ENCODE measurements around the gene CMC1.

The CMC1 gene

GRCh38 chr3:28308196-28308595 is 66.8 kb downstream of the CMC1 start:
- DNase-seq: no peak

DNA sequence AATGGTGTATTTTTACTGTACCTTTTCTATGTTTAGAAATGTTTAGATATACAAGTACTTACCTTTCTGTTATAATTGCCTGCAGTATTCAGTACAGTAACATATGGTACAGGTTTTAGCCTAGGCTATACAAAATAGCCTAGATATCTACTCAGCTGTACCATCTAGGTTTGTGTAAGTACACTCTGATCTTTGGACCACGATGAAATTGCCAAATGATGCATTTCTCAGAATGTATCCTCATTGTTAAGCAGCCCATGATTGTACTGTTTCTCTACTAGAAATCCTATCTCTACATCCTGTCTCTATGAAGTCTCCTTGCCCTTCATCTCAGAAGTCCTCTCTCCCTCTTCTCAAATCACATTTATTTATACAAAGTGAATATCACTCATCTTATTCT is 74.3 kb downstream of the CMC1 start:
- no peak for DNase-seq

DNA sequence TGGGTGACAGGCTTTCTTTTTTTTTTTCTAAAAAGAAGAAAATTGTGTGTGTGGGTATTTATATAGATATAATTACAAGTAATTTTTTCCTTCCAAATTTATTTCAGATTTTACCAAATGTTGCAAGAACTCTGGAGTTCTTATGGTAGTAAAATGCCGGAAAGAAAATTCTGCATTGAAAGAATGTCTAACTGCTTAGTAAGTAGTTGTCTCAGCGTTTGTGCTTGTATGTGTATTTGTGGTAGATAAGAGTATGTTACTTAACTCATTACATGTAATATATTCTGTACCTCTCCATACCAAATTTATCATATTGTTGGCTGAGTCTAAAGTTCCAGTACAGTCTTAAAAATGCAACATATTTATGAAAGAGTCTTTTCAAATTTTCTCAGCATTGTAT is 74.8 kb downstream of the CMC1 start:
- DNase-seq: no peak

DNA sequence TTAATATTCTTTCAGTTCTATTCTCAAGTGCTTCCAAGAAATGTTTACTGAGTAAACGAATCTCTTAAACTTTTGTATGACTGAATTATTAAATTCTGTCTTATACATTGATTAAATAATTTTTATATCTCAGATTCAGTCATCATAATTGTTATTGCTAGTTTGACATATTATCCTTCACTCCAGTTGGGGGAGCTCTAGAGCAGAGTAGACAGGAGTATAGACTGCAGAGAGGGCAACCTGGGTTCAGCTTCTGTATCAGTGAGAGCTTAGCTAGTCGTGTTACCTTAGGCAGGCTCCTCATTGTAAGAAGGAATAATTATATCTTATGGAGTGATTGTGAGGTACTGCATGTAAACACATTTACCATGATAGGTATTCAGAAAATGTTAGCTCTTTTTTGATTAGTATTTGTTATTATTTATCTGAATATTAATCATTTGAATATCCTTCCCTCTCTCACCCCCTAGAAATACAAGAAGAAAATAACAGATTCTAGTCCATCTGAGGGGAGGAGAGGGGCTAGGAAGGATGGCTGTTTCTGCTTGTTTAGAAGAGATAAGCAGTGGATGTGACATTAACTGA is 76.1 kb downstream of the CMC1 start:
- peak; percentile 43 for DNase-seq

DNA sequence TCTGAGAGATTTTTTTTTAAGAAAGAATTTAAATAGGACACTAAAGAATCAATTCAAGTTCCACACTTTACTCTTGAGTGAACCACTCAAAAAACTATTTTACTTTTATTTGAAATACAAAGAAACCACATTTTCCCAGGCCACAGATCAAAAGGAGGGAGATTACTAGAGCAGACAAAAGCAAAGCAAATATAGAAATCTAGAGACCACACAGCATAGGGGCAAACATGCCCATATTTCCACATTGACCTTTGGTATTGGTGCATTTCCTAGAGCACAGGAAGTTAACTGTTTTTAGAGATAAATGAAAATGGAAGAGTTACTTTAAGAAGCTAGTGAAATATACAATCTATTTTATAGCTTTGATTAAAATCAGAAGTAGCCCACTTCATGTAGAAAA is 79.6 kb downstream of the CMC1 start:
- no peak for DNase-seq

DNA sequence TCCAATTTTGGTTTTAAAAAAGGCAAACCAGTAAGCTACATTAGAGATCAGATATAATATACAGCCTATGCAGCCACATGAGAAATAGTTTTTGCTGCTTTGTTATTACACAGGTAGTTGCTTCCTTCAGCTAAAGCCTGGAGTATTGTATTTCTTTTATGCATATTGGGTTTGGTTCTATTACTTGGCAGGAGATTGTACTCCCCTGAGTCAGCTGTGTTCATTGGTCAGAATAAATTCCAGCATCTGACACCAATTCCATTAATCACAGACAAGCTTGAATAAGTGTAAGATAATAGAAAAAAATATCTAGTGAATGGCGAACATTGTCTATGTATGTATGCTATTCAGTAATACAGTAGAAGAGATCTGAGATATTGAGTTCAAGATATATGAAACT is 81.0 kb downstream of the CMC1 start:
- DNase-seq: no peak

- peak; percentile 52 for DNase-seq
Observed at GRCh38 chr3:28326458-28326926, 85.1 kb downstream of the CMC1 start.

DNA sequence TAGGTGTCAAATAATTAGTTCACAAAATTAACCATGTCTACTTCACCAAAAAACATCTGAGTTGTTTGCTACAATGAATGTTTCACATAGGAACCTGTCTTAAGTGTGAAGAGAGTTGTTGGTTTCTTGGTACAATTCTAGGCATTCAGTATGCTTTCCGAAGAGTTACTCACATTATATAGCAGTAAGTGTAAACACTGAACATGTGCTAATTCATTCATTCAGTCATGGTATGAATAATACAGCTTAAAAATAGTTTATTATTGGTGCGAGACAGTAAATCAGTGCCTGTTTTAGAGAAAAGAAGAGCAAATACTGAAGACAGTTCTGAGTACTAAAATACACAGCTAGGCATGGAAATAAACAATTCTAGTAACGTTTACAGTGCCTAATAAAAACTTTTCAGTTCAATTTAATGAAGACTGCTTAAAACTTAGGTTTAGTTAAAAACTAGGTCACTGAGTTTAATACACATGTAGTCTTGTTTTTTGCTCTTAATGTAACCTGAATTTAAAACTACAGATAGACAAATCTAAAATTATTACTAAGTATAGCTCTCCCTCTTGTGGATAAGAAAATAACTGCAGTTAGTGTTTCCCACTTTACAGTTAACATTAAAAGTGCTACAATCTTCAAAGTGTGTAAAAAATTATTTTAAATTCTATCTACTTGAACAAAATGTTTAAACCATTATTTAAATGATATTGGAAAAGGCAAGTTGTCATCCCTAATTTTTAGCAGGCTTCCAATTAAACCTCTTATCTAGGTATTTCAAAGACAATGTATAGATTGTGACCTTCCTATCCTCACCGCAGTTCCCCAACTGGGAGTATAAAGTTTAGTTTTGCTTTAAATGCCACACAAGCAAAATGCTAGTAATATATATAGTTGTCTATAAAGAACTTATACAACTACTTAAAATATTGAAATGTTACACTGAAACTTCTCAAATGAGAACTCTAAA is 87.1 kb downstream of the CMC1 start:
- no peak for DNase-seq

DNA sequence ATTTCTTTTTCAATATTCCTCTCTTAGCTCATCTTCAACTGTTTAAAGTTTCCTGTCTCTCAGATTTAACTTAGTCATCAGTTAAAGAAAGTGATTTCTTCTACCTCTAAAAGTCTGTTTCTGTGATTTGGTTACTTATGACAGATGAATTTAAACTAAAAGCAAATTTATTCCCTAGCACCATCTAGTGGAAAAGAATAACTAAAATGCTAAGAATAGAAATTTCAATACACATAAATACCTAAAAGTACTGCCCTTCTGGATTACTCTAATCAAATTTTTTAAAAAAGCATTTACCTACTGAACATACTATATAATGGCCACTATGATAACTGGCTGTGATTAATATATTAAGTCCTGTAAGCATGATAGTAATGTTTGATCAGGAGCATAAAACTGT is 93.1 kb downstream of the CMC1 start:
- DNase-seq: no peak

DNA sequence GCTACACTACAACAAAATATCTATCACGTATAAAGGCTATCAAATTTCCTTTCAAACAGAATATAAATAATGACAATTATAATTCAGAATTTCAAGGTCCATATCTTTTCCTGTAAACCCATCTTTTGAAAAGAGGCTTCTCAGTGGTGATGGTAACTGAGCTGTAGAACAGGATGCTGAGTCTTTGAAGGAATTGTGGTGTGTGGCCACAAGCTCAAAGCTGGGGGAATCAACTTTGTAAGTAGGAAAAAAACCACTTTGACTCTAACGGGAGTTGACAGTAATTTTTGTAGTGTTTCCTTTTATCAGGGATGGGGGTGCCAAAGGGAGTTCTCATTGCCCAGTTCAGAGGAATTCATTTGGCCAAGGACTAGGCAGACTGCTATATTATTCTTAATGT is 93.8 kb downstream of the CMC1 start:
- no peak for DNase-seq

- DNase-seq: no peak
Observed at GRCh38 chr3:28337230-28337629, 95.8 kb downstream of the CMC1 start.

DNA sequence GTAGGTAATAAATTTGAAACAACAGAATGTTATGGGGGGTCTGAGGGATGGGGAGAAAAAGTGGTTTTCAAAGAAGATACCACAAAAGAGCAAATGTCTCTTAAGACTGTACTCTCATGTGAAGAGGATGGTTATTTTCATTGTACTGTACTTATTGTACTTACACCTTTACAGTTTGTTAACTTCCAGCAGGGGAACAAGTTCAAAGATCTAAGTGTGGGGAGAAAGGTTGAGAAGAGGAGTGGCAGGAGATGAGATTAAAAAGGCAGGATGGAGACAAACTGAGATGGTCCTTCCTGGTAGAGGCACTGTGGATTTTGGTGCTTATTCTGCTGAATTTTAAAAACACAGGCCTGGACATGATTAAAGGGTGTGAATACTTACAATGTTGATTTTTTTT is 101.7 kb downstream of the CMC1 start:
- no peak for DNase-seq

- DNase-seq: no peak
Observed at GRCh38 chr3:28345690-28346089, 104.3 kb downstream of the CMC1 start.

DNA sequence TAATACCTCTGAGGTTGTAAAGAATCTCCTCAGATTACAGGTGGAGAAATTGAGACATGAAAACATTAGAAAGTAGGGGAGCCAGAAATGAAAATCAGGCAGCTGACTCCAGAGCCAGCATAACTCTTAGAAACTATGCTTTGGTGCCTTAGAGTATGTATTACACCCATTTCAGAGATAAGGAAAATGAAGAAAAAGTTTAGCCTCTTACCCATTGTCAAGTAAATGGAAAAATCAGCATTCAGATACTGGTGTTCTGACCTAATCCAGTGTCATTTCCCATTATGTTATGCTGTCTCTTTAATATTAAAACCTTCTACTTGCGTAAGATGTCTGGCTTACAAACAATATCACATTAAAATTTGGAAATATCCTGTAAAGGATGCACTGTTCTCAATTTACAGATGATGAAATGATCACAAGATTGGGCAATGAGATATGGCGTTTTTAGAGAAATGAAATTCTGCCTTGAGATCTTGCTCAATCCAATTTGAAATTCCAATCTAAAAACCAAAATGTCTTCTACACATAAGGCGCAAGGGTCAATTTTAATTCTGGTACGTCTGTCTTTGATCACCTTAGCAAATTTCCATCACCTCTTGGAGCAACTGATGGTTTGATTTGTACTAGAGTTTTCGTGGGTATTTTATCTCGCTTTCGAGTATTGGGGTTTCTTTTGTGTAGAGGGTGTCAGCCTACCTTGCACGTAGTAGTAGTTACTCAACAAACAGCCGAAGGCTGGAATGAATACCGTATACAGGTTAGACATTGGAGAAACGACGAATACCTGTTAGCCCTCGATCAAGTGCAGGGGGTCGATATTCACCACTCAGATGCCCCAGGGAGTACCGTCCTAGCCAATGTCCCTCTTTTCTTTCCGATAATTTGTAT is 106.2 kb downstream of the CMC1 start:
- DNase-seq: peak; percentile 3

- DNase-seq: no peak
Observed at GRCh38 chr3:28348265-28348628, 106.8 kb downstream of the CMC1 start.

DNA sequence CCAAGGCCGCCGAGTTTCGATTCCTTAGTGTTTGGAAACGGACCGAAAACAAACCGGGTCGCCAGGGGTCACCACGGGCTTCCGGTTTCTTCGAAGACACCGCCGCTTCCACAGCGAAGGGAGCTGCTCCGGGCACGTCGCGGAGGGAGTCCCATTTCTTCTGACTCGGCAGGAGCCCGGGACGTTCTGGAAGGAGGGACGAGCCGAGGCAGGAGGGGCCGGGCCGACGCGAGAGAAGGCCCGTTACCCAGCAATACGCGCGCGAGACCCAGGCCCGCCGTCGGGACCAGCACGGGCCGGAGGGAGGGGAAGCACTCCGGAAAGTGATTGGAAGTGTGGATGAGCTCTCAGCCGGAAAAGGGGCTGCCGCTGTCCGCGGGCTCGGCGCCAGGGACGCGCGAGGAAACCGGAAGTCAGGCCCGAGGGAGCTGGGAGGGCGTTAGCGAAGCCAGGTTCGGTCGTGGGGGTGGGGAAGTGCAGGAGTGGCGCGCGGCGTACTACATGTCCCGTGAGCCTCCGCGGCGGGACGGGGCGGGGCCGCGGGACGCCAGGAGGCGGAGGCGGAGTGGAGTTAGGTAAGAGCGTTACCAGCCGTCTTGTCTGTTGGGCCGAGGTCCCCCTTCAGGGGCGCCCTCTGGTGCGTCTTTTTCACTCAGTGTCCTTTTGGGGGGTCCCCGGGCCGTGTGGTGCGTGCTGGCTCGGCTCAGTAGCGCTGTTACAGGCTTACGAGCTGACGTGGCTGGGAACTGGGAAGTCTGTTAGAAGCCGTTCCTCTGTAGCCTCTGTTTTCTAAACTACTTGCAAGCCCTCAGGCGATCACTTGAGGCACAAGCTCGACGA is 107.4 kb downstream of the CMC1 start, which contains the start of the genes AZI2 and ZCWPW2:
Gene AZI2 (minus strand): TSS at position 196 of the 840 bp plus-strand sequence. CDS start 8,207 bp downstream, outside the sequence.
Gene ZCWPW2 (plus strand): TSS at position 93 of the 840 bp plus-strand sequence. CDS start 64,348 bp downstream, outside the sequence.
- peak; percentile 93 for DNase-seq

GRCh38 chr3:28349469-28350000 is 108.1 kb downstream of the CMC1 start:
- no peak for DNase-seq
